HG02870 (cell line): ENCODE results near the gene IMPA2.

Experiments used
- ATAC-seq: cut with Tn5 transposase; IDR thresholded peaks from one replicate; pipeline ENCODE4 v1.9.1; 2021; ENCODE audit warnings: mild to moderate bottlenecking, moderate library complexity; ENCODE audit not compliant: unreplicated experiment

Gene IMPA2

GRCh38 chr18:12006488-12006840 is 25.2 kb downstream of the IMPA2 start:
- ATAC-seq: no peak

GRCh38 chr18:12007063-12007462 is 25.8 kb downstream of the IMPA2 start:
- ATAC-seq: no peak

- no peak for ATAC-seq
These were observed 27.0 kb downstream of the IMPA2 start for GRCh38 chr18:12008181-12008767.

GRCh38 chr18:12008842-12009580 is 27.7 kb downstream of the IMPA2 start:
- ATAC-seq: no peak

GRCh38 chr18:12009581-12010140 is 28.4 kb downstream of the IMPA2 start:
- ATAC-seq: no peak

- no peak for ATAC-seq
These were observed 29.0 kb downstream of the IMPA2 start for GRCh38 chr18:12010187-12010802.

GRCh38 chr18:12011199-12011956 is 30.1 kb downstream of the IMPA2 start:
- ATAC-seq: no peak

GRCh38 chr18:12011957-12012549 is 30.7 kb downstream of the IMPA2 start:
- ATAC-seq: no peak

GRCh38 chr18:12012697-12013096 is 31.4 kb downstream of the IMPA2 start:
- no peak for ATAC-seq

- ATAC-seq: no peak
These were observed 32.0 kb downstream of the IMPA2 start for GRCh38 chr18:12013186-12013916.

- ATAC-seq: no peak
These were observed 32.8 kb downstream of the IMPA2 start for GRCh38 chr18:12014086-12014485.

GRCh38 chr18:12014521-12015415 is 33.5 kb downstream of the IMPA2 start:
- ATAC-seq: no peak

GRCh38 chr18:12015416-12016062 is 34.2 kb downstream of the IMPA2 start:
- ATAC-seq: no peak

- no peak for ATAC-seq
These were observed 35.8 kb downstream of the IMPA2 start for GRCh38 chr18:12017081-12017480.

GRCh38 chr18:12018861-12019260 is 37.6 kb downstream of the IMPA2 start:
- no peak for ATAC-seq

- ATAC-seq: no peak
These were observed 39.8 kb downstream of the IMPA2 start for GRCh38 chr18:12021077-12021476.

GRCh38 chr18:12021596-12021995 is 40.3 kb downstream of the IMPA2 start:
- no peak for ATAC-seq

GRCh38 chr18:12023375-12023774 is 42.1 kb downstream of the IMPA2 start:
- ATAC-seq: no peak

- no peak for ATAC-seq
These were observed 45.3 kb downstream of the IMPA2 start for GRCh38 chr18:12026562-12026961.
